22Rv1 (cell line): ENCODE measurements around the gene AP4E1.

Experiments used
- H3K27ac ChIP-seq: fragments of 450-650 bp; 2 replicates; pipeline ENCODE4 v1.5.1; 2017
- ZFX ChIP-seq: fragments of 450-650 bp; IDR thresholded peaks from 2 replicates; pipeline ENCODE4 v1.6.1; 2017; ENCODE audit warnings: antibody characterized with exemption, borderline replicate concordance
- TF ChIP-seq, protein P1 (sequence below): fragments of 450-650 bp; IDR thresholded peaks from 2 replicates; pipeline ENCODE4 v1.5.1; 2017; ENCODE audit warnings: mild to moderate bottlenecking

The AP4E1 gene

DNA sequence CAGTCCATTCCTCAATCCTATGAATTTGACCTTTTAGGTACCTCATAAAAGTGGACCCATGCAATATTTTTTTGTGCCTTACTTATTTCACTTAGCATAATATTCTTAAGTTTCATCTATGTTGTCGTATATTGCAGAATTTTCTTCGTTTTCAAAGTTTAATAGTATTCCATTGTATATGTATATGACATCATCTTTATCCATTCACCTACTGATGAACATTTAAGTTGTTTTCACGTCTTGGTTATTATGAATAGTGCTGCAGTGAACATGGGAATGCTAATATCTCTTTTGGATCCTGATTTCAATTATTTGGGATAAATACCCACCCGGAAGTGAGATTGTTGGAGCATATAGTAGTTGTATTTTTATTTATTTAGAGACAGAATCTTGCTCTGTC is 65.1 kb downstream of the AP4E1 start:
- TF ChIP-seq, protein P1, sequence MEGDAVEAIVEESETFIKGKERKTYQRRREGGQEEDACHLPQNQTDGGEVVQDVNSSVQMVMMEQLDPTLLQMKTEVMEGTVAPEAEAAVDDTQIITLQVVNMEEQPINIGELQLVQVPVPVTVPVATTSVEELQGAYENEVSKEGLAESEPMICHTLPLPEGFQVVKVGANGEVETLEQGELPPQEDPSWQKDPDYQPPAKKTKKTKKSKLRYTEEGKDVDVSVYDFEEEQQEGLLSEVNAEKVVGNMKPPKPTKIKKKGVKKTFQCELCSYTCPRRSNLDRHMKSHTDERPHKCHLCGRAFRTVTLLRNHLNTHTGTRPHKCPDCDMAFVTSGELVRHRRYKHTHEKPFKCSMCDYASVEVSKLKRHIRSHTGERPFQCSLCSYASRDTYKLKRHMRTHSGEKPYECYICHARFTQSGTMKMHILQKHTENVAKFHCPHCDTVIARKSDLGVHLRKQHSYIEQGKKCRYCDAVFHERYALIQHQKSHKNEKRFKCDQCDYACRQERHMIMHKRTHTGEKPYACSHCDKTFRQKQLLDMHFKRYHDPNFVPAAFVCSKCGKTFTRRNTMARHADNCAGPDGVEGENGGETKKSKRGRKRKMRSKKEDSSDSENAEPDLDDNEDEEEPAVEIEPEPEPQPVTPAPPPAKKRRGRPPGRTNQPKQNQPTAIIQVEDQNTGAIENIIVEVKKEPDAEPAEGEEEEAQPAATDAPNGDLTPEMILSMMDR: no peak
- TF ChIP-seq ZFX: no peak
- no peak overlapping the region for H3K27ac ChIP-seq

- H3K27ac ChIP-seq: no peak overlapping the region
- TF ChIP-seq ZFX: no peak
- TF ChIP-seq, protein P1: no peak
Measured at GRCh38 chr15:50977162-50977561, 68.7 kb downstream of the AP4E1 start.

DNA sequence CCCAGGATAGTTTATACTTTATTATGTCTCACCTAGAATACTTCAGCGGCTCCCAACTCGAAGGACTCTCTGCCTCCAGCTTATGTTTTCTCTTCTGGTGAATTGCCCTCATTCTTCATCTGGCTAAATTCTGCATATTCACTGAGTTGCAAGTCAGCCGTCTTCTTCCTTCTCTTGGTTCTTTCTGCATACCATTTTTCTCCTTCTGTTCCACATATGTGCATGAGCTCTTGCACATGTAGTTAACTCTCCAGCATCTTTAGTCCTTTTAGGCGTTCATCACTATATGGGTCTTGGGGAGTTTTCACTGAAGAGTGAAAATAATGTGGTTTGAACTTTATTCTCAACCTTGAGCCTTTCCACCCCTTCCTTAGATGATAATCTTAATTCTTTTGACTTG is 70.1 kb downstream of the AP4E1 start:
- H3K27ac ChIP-seq: no peak overlapping the region
- no peak for TF ChIP-seq ZFX
- TF ChIP-seq, protein P1: no peak

DNA sequence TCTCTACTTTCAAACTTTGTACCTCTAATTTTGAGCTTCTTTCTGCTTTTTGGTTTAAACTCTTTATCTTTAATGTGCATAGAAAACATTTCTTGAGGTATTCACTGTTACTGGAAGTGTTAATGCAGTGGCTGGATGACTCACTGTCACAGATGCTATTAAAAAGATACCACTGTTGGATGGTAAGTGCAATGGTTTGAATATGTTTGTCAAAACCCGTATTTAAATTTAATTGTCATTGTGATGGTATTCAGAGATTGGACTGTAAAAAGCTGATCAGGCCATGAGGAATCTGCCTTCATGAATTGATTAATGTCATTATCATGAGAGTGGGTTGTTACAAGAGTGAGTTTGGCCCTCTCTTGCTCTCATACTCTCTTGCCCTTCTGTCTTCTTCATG is 70.6 kb downstream of the AP4E1 start:
- no peak overlapping the region for H3K27ac ChIP-seq
- no peak for TF ChIP-seq ZFX
- TF ChIP-seq, protein P1: no peak

- H3K27ac ChIP-seq: no peak overlapping the region
- no peak for TF ChIP-seq ZFX
- TF ChIP-seq, protein P1: no peak
Measured at GRCh38 chr15:50993598-50993997, 85.1 kb downstream of the AP4E1 start.

DNA sequence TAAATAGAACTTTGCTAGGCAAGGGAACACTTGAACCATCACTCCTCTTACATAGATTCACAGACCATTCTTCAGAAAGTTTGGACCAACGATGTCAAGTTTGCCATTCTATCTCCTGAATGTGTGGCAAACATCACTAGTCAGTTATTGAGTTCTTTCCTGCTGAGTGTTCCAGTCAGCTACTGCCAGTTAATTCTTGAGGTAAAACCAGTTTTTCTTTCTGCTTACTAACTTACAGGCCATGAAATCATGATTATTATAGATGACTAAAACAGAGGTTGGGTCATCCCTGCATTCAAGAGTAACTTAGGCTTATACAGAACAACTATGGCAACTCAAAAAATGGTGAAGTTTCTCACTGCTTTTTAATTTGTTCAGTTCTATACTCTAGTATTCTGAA is 88.2 kb downstream of the AP4E1 start:
- TF ChIP-seq ZFX: no peak
- TF ChIP-seq, protein P1: no peak
- no peak overlapping the region for H3K27ac ChIP-seq

DNA sequence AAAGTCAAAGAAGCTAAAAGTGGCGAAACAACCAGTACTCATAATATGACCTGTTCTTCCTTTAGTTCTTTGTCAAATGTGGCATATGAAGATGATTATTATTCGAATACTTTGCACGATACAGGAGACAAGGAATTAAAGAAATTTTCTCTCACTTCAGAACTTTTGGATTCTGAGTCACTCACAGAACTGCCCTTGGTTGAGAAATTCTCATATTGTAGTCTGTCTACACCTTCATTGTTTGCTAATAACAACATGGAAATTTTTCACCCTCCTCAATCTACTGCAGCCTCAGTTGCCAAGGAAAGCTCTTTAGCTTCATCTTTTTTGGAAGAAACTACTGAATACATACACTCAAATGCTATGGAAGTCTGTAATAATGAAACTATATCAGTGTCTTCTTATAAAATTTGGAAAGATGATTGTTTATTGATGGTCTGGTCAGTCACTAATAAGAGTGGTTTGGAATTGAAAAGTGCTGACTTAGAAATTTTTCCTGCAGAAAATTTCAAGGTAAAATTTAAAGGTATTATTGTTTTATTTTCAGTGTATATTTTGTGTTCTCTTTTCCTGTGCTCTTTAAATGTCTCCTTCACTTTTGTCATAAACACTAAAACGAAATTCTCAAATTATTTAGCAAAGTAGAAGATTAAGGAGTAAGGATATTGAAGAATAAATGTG is 89.0 kb downstream of the AP4E1 start:
- no peak overlapping the region for H3K27ac ChIP-seq
- TF ChIP-seq ZFX: no peak
- TF ChIP-seq, protein P1: no peak
